CD1c-positive myeloid dendritic cell (primary cell): Measurements from ENCODE around the gene ATP6V0E2.
A peak's percentile ranks its signal among the peaks of the same experiment; 100 is the strongest.

Experiments
- DNase-seq: peaks from one replicate; pipeline ENCODE4 v3.0.0-alpha.2; 2016; ENCODE audit errors: extremely low spot score

ATP6V0E2 gene

GRCh38 chr7:149838224-149838991 is 35.4 kb upstream of the ATP6V0E2 start, which contains the start of gene ZNF862:
TSS of gene ZNF862 (plus strand) at chr7:149838375. CDS start at chr7:149838612, 237 bp downstream.
- peak; percentile 97 for DNase-seq

- no peak for DNase-seq
Observed at GRCh38 chr7:149838992-149839408, 34.8 kb upstream of the ATP6V0E2 start.

- no peak for DNase-seq
Observed at GRCh38 chr7:149839933-149840332, 33.8 kb upstream of the ATP6V0E2 start.

GRCh38 chr7:149843566-149843965 is 30.2 kb upstream of the ATP6V0E2 start:
- no peak for DNase-seq

GRCh38 chr7:149844445-149844844 is 29.3 kb upstream of the ATP6V0E2 start:
- DNase-seq, result no peak

- no peak for DNase-seq
Observed at GRCh38 chr7:149845257-149845980, 28.4 kb upstream of the ATP6V0E2 start.

- DNase-seq, result no peak
Observed at GRCh38 chr7:149846021-149846420, 27.7 kb upstream of the ATP6V0E2 start.

GRCh38 chr7:149846436-149847046 is 27.2 kb upstream of the ATP6V0E2 start:
- no peak for DNase-seq

- DNase-seq, result no peak
Observed at GRCh38 chr7:149849174-149849573, 24.6 kb upstream of the ATP6V0E2 start.

- no peak for DNase-seq
Observed at GRCh38 chr7:149850007-149850594, 23.7 kb upstream of the ATP6V0E2 start.

- no peak for DNase-seq
Observed at GRCh38 chr7:149850716-149851115, 23.1 kb upstream of the ATP6V0E2 start.

- DNase-seq, result no peak
Observed at GRCh38 chr7:149851449-149851848, 22.3 kb upstream of the ATP6V0E2 start.

- no peak for DNase-seq
Observed at GRCh38 chr7:149853157-149853556, 20.6 kb upstream of the ATP6V0E2 start.

GRCh38 chr7:149854611-149855360 is 19.0 kb upstream of the ATP6V0E2 start:
- no peak for DNase-seq

- no peak for DNase-seq
Observed at GRCh38 chr7:149855361-149856305, 18.1 kb upstream of the ATP6V0E2 start.

- no peak for DNase-seq
Observed at GRCh38 chr7:149856583-149856982, 17.2 kb upstream of the ATP6V0E2 start.

GRCh38 chr7:149859369-149859768 is 14.4 kb upstream of the ATP6V0E2 start:
- DNase-seq, result no peak

- DNase-seq, result no peak
Observed at GRCh38 chr7:149859876-149860275, 13.9 kb upstream of the ATP6V0E2 start.

- no peak for DNase-seq
Observed at GRCh38 chr7:149860821-149861727, 12.7 kb upstream of the ATP6V0E2 start.
